PC-3 (cell line): ENCODE data around the gene DCAF8. TPM values are rescaled to one million over a fixed set of nuclear protein-coding genes. Genes with fewer than 3 reads are reported as not detected.
A peak's percentile ranks its signal among the peaks of the same experiment; 100 is the strongest.

Experiments
- ATAC-seq: fragments of 200-7000 bp; cut with Tn5 transposase; 2 replicates; pipeline ENCODE4 v1.9.1; 2020; ENCODE audit warnings: mild to moderate bottlenecking, moderate library complexity
- BruUV-seq: library from RNA; stranded (reverse); fragments of 400-500 nt; replicated peaks from 2 replicates; lab custom pipeline; 2021; lab: Mats Ljungman, UMichigan
- CTCF ChIA-PET: fragments of 300-600 bp; sonication (Branson Sonifier 250); formaldehyde crosslinking; loops from one replicate; lab custom pipeline; 2022; ENCODE audit warnings: antibody characterized with exemption; lab: Charles Lee
- POLR2A ChIA-PET: fragments of 300-600 bp; sonication (Branson Sonifier 250); formaldehyde crosslinking; loops from one replicate; lab custom pipeline; 2022; ENCODE audit warnings: antibody characterized with exemption; ENCODE audit not compliant: unreplicated experiment; lab: Charles Lee
- DNase-seq: peaks from one replicate; pipeline ENCODE4 v3.0.0-alpha.2; 2015
- H2AFZ ChIP-seq: fragments of 300-600 bp; sonication (generic); 2 replicates; pipeline ENCODE4 v1.6.0; 2016; ENCODE audit warnings: antibody characterized with exemption, low read length
- H3F3A ChIP-seq: fragments of 300-600 bp; sonication (generic); one replicate; pipeline ENCODE4 v1.6.0; 2017; ENCODE audit warnings: antibody characterized with exemption, low read length, control low read depth, mild to moderate bottlenecking; ENCODE audit not compliant: unreplicated experiment
- H3K27ac ChIP-seq: fragments of 300-600 bp; sonication (generic); 2 replicates; pipeline ENCODE4 v1.5.1; 2016; ENCODE audit warnings: mild to moderate bottlenecking, low read length
- H3K27me3 ChIP-seq: fragments of 300-600 bp; sonication (generic); 2 replicates; pipeline ENCODE4 v1.6.1; 2016; ENCODE audit warnings: low read length, mixed read lengths
- H3K36me3 ChIP-seq: fragments of 300-600 bp; sonication (generic); 2 replicates; pipeline ENCODE4 v1.6.1; 2016; ENCODE audit warnings: low read depth, mixed run types, low read length, mixed read lengths
- H3K4me1 ChIP-seq: fragments of 300-600 bp; sonication (generic); 2 replicates; pipeline ENCODE4 v1.5.1; 2016; ENCODE audit warnings: low read length; ENCODE audit not compliant: insufficient read depth
- H3K4me2 ChIP-seq: fragments of 300-600 bp; sonication (generic); 2 replicates; pipeline ENCODE4 v1.6.0; 2016; ENCODE audit warnings: low read length
- H3K4me3 ChIP-seq: fragments of 300-600 bp; sonication (generic); 2 replicates; pipeline ENCODE4 v1.5.1; 2016; ENCODE audit warnings: mild to moderate bottlenecking, low read length, mixed read lengths
- H3K79me2 ChIP-seq: fragments of 300-600 bp; sonication (generic); 2 replicates; pipeline ENCODE4 v1.6.1; 2017; ENCODE audit warnings: low read length, mixed read lengths
- H3K9ac ChIP-seq: fragments of 300-600 bp; sonication (generic); 2 replicates; pipeline ENCODE4 v1.6.0; 2016; ENCODE audit warnings: mild to moderate bottlenecking, low read length
- H3K9me2 ChIP-seq: fragments of 300-600 bp; sonication (generic); replicated peaks from 2 replicates; pipeline ENCODE4 v1.6.1; 2016; ENCODE audit warnings: mixed run types, low read length, mixed read lengths
- H3K9me3 ChIP-seq: fragments of 300-600 bp; sonication (generic); 2 replicates; pipeline ENCODE4 v1.6.1; 2016; ENCODE audit warnings: low read length, mixed read lengths
- H4K20me1 ChIP-seq: fragments of 300-600 bp; sonication (generic); 2 replicates; pipeline ENCODE4 v1.6.1; 2016; ENCODE audit warnings: low read length, mixed read lengths
- CTCF ChIP-seq: fragments of 300-600 bp; sonication (generic); conservative IDR thresholded peaks from 2 replicates; pipeline ENCODE4 v1.5.1; 2017; ENCODE audit warnings: antibody characterized with exemption, low read depth, mild to moderate bottlenecking, low read length
- EZH2 ChIP-seq: fragments of 300-600 bp; sonication (generic); IDR thresholded peaks from one replicate; pipeline ENCODE4 v1.6.1; 2017; ENCODE audit warnings: antibody characterized with exemption, mild to moderate bottlenecking, low read length; ENCODE audit not compliant: unreplicated experiment
- EZH2phosphoT487 ChIP-seq: fragments of 300-600 bp; sonication (generic); IDR thresholded peaks from 2 replicates; pipeline ENCODE4 v1.6.1; 2018; ENCODE audit warnings: mild to moderate bottlenecking, antibody characterized with exemption, low read length, borderline replicate concordance
- intact Hi-C: fragments of 100-400 bp; cut with micrococcal nuclease; formaldehyde crosslinking; loops from 2 replicates; pipeline ENCODE4 v1.9.0; 2023
- total RNA-seq: library from RNA; depleted of rRNA; stranded (reverse); fragments of >200 nt; gene quantifications from 2 replicates; pipeline ENCODE4 v1.2.3, GENCODE V29; 2014

Gene DCAF8
- total RNA-seq, 1 experiment from 2014 or later = 122 TPM

DNA sequence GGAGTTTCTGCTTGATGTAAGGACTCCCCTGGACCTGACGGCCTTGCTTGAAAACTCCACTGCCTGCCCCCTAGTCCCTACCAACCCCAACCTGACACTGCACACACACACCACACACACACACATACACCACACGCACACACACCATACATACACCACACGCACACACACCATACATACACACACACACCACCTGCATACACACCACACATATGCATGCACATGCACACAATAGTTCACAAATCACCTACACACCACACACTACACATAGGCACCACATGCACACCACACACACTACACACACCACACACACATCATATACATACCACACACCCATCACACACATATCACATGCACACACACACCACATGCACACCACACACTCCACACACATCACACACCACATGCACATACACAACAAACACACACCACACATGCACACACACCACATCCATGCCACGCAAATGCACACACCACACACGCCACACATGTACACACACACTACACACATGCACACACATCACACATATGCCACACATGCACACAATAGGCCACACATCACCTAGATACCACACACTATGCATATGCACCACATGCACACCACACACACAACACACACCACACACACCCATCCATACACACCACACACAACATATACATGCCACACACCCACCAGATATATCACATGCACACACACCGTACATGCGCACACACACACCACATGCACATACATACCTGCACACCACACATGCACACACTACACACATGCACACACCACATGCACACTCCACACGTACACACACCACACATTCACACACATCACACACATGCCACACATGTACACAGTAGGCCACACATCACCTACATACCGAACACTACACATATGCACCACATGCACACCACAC lies 68.3 kb downstream of the DCAF8 start:
- H3K79me2 ChIP-seq = no peaks in the 10 kb centered on the region
- H3K9ac ChIP-seq = no peak overlapping the region
- no peak overlapping the region for H3K27ac ChIP-seq
- no peaks in the 10 kb centered on the region for H4K20me1 ChIP-seq
- ChIA-PET CTCF (interaction anchor here (0.5 to 2.1 kb wide), 21 partner anchors 9 to 182 kb away, joined by 3 to 99 read pairs (median 4); partner anchors contain the start of gene IGSF8), POLR2A (interaction anchor here (0.5 kb wide), 1 partner anchor 1032 kb away, joined by 7 read pairs; the partner anchor contains the start of gene TOMM40L)
- no TSS peak for BruUV-seq
- H2AFZ ChIP-seq = no peak overlapping the region
- no peaks in the 10 kb centered on the region for H3K9me3 ChIP-seq
- H3K4me2 ChIP-seq = no peak overlapping the region
- no peaks in the 10 kb centered on the region for H3F3A ChIP-seq
- intact Hi-C loops = loop anchor here (1.0 to 2.0 kb wide), 6 partner anchors 25 to 97 kb away; partner anchors contain the start of gene PEX19
- ATAC-seq = no peak
- H3K36me3 ChIP-seq = no peaks in the 10 kb centered on the region
- DNase-seq = no peak
- H3K4me1 ChIP-seq = peaks cover 9% of the 10 kb centered on the region; the same call in 1 of the 2 replicates
- H3K4me3 ChIP-seq = no peak overlapping the region
- H3K27me3 ChIP-seq = no peaks in the 10 kb centered on the region
- H3K9me2 ChIP-seq = no peaks in the 10 kb centered on the region
- no peak for TF ChIP-seq CTCF
- no peak for TF ChIP-seq EZH2phosphoT487
- no peak for TF ChIP-seq EZH2

DNA sequence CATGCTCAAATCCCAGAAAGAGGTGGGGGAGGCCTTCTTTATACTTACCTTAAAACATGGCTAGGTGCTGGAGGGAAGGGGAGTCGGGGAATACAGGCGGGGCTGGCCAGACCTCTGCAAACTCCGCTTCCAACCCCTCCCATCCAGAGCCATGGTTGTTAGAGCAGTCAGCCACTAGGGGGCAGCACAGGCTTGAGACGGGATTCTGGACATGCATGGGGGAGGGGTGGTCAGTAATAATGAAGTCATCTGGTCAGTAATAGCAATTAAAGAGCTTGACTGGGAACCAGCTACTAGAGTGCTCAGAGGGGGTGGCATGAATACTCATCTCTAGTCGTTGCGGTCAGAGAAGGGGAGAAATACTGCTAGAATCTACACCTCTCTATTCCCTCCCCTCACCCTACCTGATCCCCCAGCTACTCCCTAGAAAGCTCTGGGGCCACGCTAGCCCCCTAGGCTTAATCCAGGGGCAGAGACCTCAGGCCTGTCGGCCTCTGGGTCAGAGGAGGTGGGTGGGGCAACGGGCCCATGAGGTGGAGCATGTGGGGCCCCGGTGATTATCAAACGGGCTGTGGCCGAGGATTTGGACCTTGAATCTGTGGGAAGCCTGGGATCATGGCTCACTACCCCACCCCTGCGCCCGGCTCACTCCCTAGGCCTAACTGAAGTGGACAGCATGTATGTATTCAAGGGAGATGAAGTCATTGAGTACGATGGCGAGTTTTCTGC lies 69.1 kb downstream of the DCAF8 start:
- Histone ChIP-seq H3K4me2 (peak overlapping the region; percentile 26; the same call in 1 of the 2 replicates), H3K9me3 (no peaks in the 10 kb centered on the region), H3K27ac (no peak overlapping the region), H3K36me3 (no peaks in the 10 kb centered on the region), H4K20me1 (no peaks in the 10 kb centered on the region), H3K79me2 (no peaks in the 10 kb centered on the region), H3F3A (no peaks in the 10 kb centered on the region), H3K27me3 (no peaks in the 10 kb centered on the region), H3K4me1 (peaks cover 9% of the 10 kb centered on the region; the same call in 1 of the 2 replicates), H3K4me3 (no peak overlapping the region), H3K9me2 (no peaks in the 10 kb centered on the region), H3K9ac (no peak overlapping the region), H2AFZ (peak overlapping the region; percentile 54; the same call in 1 of the 2 replicates)
- ChIA-PET POLR2A (interaction anchor here (0.5 kb wide), 1 partner anchor 1033 kb away, joined by 7 read pairs; the partner anchor contains the start of gene TOMM40L), CTCF (interaction anchor here (0.5 to 2.1 kb wide), 22 partner anchors 9 to 648 kb away, joined by 3 to 99 read pairs (median 4); partner anchors contain the start of gene IGSF8)
- intact Hi-C loops = loop anchor here (1.0 to 2.0 kb wide), 6 partner anchors 26 to 98 kb away; partner anchors contain the start of gene PEX19
- TF ChIP-seq EZH2 (no peak), CTCF (peak; percentile 98), EZH2phosphoT487 (no peak)
- ATAC-seq (peak; percentile 88), DNase-seq (peak; percentile 96)
- BruUV-seq = no TSS peak
